Suppressor macrophage treated with lipopolysaccharide for 1 hour (primary cell): ENCODE measurements around the gene ARFRP1.

Experiments used
- DNase-seq, 3 donors: peaks; one replicate each; pipeline ENCODE4 v3.0.0-alpha.2; 2020 to 2022

Gene ARFRP1

GRCh38 chr20:63701329-63702035 is 6.3 kb downstream of the ARFRP1 start:
- DNase-seq, result no peak

GRCh38 chr20:63701051-63701328 is 6.8 kb downstream of the ARFRP1 start:
- DNase-seq, result no peak

- DNase-seq, result no peak
Measured at GRCh38 chr20:63700199-63701050, 7.4 kb downstream of the ARFRP1 start.

GRCh38 chr20:63699466-63700198 is 8.1 kb downstream of the ARFRP1 start:
- no peak for DNase-seq

- peak; percentile 68 to 84 (median 81) for DNase-seq
Measured at GRCh38 chr20:63698739-63699465, 8.9 kb downstream of the ARFRP1 start.

GRCh38 chr20:63697868-63698545 is 9.8 kb downstream of the ARFRP1 start:
- DNase-seq, result no peak

GRCh38 chr20:63697357-63697867 is 10.4 kb downstream of the ARFRP1 start:
- DNase-seq, result no peak

- DNase-seq, result no peak
Measured at GRCh38 chr20:63696628-63697356, 11.0 kb downstream of the ARFRP1 start, which contains the start of gene TNFRSF6B. Gene TNFRSF6B, plus strand, starts transcription at chr20:63696652. Its CDS starts 116 bp downstream, at chr20:63696768.

GRCh38 chr20:63696306-63696627 is 11.5 kb downstream of the ARFRP1 start:
- peak in 1 of 3 donors; percentile 33 for DNase-seq

GRCh38 chr20:63695424-63696305 is 12.1 kb downstream of the ARFRP1 start:
- no peak for DNase-seq

- no peak for DNase-seq
Measured at GRCh38 chr20:63694584-63695423, 13.0 kb downstream of the ARFRP1 start.

- DNase-seq, result no peak
Measured at GRCh38 chr20:63693733-63694583, 13.8 kb downstream of the ARFRP1 start.

- no peak for DNase-seq
Measured at GRCh38 chr20:63693083-63693732, 14.6 kb downstream of the ARFRP1 start.

- no peak for DNase-seq
Measured at GRCh38 chr20:63692436-63693082, 15.2 kb downstream of the ARFRP1 start.

GRCh38 chr20:63691711-63692435 is 15.9 kb downstream of the ARFRP1 start:
- DNase-seq, result no peak

- DNase-seq, result no peak
Measured at GRCh38 chr20:63690898-63691710, 16.7 kb downstream of the ARFRP1 start.
